Superior temporal gyrus (tissue), 1 donor: Measurements from ENCODE around the gene KCND2.
A peak's percentile ranks its signal among the peaks of the same experiment; 100 is the strongest.
"Not testable (repeated sequence)": the region's sequence is repeated elsewhere in the genome, so short reads cannot be mapped to it uniquely, and the experiment has no call there.

Experiments
- DNase-seq: peaks from one replicate; pipeline ENCODE4 v3.0.0-alpha.2; 2016; ENCODE audit errors: extremely low spot score

KCND2 gene

DNA sequence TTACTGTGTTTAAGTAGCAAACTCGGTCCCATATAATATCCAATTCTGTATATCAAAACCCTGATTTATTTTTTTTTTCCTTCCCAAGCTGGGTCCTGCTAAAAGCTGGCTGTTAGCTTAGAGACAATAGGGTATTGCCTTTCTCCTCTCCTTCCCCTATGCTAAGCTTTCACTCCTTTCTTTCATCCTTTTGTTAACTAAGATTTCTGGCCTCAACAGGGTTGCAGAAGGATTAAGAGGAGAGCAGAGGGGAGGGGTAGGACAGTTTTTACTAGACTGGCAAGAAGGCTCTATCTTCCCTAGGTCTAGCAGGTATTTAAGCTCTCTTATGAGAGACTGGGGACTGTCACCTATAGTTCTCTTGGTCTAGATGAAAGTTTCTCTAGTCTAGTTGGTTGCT is 229.2 kb downstream of the KCND2 start:
- DNase-seq: peak; percentile 19

DNA sequence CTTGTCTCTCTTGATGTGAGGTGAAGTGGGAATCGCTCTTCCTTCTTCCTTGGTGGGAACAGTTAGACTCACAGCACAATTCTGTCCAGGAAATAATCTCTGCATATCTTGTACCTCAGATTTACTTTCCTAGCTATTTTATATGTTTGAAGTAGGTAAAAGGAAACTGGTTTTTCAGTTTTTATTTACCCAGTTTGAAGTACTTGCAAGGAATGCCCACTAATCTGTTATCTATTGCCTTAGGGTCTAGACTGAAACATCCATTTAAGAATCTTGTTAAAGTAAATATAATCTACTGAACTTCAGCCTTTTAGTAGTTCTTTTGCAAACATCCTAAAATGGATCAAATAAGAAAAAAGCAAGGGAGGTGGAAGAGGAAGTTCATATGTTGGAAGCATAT is 229.8 kb downstream of the KCND2 start:
- peak; percentile 19 for DNase-seq

DNA sequence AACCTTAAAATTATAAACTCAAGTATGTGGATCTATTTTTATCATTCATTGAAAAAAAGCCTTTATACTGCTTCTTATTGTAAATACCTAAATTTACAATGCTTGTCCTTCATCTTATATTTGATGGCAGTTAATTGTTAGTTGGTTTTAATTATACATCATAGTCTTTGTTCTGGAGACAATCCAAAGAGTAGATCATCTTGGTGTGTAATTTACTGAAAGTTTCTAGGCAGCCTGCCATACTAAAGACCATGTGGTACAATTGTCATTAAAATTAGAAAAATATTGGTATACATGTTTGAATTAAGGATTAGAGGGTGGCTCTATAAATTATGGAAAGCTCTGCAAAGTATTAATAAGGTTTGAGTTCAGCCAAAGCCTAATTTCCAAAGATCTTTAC is 231.4 kb downstream of the KCND2 start:
- no peak for DNase-seq

DNA sequence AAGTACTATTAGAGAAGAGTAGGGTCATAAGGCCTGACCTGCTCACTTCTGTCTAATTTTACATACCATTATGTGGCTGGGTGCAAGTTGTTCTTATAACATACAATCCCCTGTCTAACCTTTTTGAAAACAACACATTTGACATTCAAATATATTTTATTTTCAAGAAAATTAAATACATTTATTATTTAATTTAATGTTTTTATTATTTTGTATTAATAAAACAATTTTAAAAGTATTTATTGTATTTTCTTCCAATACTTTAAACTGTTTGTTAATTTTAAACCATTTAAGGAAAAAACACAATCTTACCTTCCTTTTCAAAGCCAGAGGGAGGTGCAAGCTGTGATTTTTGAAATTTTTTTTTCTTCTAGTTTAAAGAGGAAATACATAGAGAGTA is 232.8 kb downstream of the KCND2 start:
- DNase-seq: no peak

DNA sequence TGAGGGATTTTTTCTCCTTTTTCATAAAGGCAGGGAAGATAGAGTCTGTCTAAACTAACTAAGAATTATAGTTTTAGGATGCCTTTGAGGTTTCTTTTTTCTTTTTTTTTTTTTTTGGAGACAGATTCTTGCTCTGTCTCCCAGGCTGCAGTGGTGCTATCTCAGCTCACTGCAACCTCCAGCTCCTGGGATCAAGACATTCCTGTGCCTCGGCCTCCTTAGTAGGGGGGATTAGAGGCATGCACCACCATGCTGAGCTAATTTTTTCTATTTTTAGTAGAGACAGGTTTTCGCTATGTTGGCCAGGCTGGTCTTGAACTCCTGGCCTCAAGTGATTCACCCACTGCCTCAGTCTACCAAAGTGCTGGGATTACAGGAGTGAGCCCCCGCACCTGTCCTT is 239.7 kb downstream of the KCND2 start:
- DNase-seq: no peak

DNA sequence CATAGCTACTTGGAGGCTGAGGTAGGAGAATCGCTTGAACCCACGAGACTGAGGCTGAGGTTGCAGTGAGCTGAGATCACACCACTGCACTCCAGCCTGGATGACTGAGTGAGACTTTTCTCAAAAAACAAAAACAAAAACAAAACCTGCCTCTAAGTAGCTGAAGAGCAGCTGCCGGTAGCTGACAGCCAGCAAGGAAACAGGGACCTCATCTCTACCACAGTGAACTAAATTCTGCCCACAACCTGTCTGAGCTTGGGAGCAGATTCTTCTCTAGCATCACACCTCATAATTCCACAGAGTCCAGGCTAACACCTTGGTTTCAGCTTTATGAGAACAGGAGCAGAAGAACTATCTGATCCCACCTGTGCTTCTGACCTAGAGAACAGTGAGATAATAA is 246.2 kb downstream of the KCND2 start:
- DNase-seq: no peak

DNA sequence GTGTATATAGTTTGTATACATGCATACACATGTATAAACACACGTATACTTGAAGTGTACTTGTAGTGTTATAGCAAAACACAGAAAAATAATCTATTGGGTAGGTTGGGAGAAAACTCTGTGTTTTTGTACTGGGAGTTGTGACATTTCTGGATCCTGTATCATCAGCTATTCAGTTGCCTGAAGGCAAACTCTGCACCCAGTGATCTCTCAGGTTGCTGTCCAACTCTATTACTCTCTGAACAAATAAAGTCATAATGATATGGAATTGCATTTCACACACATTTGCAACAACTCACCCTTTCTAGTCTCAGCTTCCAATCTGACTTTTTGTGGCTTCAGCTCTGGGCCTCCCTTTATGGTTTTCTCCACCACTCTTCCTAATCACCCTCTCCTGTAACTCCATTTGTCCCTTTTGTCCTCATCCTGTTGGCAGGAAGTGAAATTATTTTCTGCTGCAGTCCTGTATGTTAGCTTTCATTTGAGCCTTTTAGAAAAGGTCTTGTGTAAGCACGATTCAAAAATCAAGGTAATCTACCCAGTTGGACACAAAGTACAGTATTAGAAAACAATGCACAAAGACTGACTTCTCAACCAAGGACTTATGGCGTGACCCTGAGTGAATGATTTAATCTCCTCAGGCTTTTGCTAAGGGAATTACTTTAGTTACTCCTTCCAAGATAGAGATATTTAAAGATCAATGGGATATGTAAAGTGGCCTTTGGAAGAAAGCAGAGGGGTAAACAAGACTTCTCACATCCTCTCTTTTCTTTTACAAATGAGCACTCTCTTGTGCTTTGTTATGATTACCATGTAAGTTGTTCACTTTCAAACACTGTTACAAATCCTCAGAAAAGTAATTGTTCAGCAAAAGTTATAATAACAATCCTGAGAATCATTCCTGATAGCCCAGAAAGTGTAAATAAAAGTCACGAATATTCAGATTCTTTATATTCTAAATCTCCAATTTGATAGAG is 249.1 kb downstream of the KCND2 start:
- no peak for DNase-seq

DNA sequence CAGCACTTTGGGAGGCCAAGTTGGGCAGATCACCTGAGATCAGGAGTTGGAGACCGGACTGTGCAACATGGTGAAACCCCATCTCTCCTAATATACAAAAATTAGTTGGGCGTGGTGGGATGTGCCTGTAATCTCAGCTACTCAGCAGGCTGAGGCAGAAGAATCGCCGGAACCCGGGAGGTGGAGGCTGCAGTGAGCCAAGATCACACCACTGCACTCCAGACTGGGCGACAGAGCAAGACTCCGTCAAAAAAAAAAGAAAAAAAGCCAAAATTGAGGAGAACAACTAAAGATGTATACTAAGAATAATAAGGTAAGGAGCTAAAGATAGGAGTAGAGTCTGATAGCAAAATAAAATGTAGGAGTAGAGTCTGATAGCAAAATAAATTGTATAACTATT is 251.0 kb downstream of the KCND2 start:
- DNase-seq: no peak

DNA sequence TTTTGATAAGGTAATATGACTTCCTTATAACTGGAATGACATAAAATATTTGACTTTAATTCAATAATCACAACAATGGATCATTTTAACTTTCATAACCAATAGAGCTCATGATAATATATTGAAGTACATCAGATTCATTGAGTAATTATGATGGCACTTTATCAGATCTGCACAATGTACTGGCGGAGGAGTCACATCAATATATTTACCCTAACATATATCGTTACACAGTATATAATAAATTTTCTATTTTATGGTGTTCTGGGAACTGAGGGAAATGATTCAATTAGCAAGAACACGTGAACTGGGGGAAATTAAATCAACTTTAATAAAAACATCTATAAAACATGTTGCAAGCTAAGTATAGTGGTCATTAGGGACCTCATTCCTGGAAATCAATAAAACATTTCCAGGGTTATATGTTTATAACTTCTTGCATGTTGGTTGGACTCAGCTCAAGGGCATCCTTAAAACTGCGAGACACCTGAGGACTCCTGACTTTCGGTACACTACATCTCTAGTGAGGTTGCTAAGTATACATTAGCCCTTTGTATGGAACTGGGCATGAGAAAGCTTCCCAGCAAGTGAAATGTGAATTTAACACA is 254.0 kb downstream of the KCND2 start:
- no peak for DNase-seq

DNA sequence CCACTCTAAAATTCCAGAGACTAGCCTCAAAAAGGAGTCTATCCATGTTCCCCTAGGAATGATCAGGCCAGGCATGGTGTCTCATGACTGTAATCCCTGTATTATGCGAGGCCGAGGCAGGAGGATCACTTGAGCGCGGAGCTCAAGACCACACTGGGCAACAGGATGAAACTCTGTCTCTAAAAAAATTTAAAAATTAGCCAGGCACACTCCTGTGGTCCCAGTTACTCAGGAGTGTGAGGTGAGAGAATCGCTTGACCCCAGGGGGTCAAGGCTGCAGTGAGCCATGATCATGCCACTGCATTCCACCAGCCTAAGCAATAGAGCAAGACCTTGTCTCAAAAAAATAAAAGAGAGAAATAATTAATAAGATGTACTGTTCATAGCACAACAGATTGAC is 256.8 kb downstream of the KCND2 start:
- DNase-seq: no peak

DNA sequence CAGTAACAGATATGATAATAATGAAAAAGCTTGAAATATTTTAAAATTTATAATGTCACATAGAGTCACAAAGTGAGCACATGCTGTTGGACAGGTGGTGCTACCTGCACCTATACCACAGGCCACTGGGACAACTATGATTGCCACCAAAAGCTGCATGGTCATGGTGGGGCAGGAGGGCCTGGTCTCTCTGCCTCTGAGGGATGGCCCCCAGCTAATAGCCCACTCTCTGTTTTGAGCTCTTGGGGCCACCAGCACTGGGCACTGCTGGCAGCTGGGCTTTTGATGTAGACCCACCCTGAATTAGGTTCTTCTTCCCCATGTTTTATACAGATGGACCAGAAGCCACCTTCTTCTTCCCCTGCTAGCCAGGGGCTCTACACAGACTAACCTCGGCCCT is 265.4 kb downstream of the KCND2 start:
- DNase-seq: no peak

DNA sequence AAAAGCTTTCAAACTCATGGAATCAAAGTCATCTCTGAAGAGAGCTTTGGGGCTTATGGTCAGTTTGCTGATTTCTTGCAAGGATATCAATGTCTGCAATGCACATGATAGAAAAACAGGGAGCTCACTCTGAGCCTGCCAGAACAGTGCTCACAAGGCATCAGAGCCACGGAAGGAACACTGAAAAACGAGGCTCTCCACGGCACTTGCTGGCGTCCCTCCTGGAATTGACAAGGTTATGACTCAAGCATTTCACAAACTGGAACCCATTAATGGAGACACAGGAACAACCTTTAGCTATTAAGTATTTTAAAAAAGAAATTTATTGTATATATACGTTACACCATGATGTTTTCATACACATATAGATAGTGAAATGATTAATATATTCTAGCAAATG is 266.3 kb downstream of the KCND2 start:
- no peak for DNase-seq

DNA sequence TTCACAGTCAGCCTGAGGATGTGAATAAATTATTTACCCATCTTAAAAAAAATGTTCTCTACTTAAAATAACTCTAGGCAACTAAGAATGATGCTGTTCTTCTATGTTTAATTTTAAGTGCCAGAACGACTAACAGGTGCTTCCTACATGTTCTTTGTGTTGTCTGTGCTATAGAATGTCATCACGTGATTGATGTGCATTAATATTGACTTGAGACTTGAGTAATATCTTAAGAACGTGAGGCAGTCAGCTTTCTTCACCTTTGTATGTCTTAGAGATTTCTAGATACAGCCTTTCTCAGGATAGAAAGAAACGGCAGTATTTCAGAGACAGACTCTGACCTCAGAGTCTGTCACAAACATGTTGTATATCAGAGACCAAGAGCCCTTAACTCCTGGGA is 274.6 kb downstream of the KCND2 start:
- DNase-seq: no peak

DNA sequence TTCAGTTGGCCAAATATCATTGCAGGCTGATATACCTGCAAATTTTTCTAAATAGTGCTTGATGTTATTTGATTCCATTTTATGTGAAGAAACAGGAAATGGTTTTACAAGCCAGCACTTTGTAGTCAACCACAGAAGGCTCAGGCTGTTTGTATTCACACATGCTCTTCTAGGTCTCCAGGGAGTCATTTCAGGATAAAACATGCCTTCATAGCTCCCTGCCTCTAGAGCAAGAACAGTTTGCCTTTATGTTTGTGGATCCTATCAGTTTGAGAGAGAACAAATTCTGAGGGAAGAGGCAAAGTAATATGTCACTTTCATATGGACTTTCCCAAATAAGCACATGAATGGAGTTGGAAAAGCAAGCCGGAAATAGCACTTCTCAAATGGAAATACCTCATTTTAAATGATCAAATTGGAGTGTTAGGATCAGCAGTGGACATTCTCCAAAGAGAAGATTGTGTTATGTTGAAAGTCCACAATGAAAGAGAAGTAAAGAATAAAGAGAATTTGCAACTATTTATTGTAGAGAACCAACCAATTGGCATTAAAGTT is 277.6 kb downstream of the KCND2 start:
- no peak for DNase-seq

DNA sequence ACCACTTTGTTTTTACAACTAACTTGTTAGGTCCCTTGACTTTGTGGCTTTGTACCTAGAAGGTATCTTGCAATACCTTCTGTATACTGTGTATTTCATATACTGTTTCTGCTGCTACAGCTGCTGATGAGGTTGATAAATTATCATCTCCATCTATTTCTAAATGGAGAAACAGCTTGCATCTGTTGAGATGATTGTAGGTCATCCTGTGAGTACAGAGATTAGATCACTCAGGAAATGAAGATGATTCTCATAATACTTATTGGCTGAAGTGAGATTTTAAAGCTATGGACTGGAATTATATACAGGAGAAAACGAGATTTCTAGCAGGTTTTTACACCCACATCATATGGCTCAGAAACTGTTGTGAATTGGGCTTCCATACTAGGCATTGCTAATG is 280.5 kb downstream of the KCND2 start:
- DNase-seq: no peak

DNA sequence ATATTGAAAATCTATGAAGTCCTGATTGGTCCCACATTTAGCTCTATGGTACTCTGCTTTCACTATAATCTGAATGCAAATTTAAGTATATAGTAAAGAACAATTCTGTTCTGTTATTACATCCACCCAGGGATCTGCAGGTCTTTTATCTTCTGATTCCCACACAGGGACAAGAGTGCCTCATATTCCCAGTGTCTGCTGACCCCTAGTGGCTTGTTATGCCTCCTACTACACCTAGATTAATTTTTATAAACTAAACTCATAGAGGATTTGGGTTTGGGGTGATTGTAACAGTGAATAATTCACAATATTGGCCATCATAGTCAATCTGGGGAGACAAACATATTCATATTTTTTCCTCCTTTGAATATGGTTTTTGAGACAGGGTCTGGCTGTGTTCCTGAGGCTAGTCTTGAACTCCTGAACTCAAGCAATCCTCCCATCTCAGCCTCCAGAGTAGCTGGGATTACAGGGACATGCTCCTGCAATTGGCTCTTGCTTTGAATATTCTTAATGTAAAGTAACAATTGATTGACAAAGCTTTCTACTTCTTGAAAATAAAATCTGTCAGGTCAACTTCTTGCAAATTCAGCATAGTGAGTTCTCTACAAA is 282.1 kb downstream of the KCND2 start:
- peak; percentile 78 for DNase-seq

DNA sequence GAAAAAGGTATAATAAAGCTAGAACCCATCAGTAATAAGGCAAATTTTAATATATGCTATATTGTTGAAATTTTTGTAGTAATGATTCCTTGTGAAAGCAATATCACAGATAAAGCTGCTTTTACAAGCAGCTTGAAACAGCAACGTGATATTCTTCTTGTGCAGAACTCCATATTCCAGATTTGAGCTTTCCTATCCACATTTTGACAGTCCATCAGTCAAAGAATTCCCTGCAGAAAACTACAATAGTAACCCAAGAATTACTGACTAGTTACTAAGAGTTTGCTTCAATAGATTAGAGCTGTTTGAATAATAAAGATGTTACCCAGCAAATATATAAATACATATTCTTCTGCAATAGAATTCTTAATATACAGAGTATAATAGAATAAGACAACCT is 291.2 kb downstream of the KCND2 start:
- no peak for DNase-seq

DNA sequence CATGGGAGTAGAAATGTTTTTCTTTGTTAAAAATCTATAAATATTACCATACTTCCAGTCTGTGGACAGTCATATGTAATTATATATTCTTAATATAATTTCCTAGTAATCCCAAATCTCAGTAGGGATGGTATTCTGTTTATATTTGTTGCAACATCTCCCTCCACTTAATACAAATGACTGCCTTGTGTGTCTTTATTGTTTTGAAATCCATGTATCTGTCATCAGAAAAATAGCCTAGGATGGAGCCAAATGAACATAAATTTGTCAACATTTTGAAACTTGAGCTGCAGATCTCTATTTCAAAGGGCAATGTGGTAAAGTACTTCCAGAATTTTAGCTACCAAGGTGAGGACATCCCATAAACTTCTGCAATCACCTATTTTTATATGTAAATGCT is 294.2 kb downstream of the KCND2 start:
- no peak for DNase-seq

DNA sequence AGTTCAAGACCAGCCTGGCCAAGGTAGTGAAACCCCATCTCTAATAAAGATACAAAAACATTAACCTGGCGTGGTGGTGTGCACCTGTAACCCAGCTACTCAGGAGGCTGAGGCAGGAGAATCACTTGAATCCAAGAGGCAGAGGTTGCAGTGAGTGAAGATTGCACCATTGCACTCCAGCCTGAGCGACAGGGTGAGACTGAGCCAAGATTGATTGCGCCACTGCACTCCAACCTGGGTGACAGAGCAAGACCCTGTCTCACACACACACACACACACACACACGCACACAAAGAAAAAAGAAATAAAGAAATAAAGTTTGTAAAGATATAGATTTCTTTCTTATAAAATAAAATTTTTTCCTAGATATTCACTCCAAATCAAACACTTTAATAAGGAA is 305.7 kb downstream of the KCND2 start:
- DNase-seq: not testable (repeated sequence)

DNA sequence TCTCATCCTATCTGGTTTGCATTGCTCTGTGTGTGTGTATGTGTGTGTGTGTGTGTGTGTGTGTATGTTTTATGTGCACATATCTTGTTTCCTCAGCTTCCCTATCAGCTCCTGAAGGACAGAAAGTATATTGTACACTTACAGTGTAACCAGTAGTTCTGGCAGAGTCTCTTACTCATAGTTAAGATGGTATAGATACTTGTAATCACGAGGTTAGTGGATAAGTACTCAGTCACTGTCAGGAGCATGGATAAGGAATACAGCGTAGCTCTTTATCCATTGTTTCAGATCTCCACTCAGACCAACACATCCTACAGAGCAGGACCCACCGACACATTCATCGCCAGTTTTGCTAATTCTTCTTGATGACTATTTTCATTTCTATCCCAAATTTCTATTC is 309.9 kb downstream of the KCND2 start:
- DNase-seq: no peak

DNA sequence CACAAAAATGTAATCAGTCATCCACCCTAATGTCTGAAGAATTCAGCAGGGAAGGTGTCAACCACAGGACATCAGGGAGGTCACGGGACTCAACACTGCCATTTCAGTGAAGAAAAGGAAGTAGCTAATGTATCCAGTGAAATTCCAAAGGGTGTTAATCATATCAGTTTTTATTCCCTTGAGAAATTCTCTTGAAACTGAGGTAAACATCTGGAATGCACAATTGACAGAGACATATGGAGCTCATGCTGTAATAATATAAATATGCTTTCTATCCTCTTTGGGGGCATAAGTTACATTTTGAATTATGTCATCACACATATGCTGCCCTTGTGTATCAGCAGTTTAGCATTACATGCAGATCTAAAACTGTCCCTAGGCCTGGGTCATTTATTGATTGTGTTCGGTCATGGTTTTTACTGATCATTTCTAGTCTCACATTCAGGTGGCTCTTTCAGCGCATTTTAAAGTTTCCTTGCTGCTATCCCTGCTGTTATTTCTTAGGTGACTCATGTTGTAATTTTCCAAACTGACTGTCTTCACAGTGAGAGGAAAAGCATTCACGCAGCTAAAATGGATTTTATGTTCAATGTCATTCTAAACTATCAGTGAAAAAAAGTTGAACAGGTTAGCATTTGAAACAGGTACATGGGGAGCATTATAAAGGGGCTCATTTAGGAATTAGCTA is 311.1 kb downstream of the KCND2 start:
- no peak for DNase-seq

DNA sequence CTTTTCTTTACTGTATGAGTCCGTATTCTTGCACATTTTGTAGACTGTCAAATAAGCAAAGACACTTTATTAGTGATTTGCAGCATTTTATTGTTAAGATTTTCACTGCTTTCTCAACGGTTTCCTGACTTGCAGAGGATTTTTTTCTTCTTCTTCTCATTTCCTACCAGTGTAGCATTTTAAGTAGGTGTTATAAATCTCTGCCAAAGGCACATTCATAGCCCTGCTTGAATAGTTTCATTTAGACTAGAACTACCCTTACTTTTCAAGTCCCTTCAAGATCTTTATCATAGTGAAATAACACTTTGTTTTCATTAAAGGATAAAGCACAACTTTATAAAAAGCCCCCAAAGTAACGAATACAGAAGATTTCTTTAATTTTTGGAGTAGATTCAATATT is 313.6 kb downstream of the KCND2 start:
- peak; percentile 47 for DNase-seq
